A549 (cell line): ENCODE measurements around the gene CAMTA1. TPM values are rescaled to one million over a fixed set of nuclear protein-coding genes. Genes with fewer than 3 reads are reported as not detected.

Source experiments
- ATAC-seq, 2 experiments: fragments of 200-7000 bp in 1 of 2; fragments of >200 bp in 1 of 2; cut with Nextera tagmentation in 1 of 2; cut with Tn5 transposase in 1 of 2; 3 replicates each; pipeline versions ENCODE4 v1.8.0 to v1.9.1; 2018 to 2020; ENCODE audit warnings: mild to moderate bottlenecking in 1 of 2, moderate library complexity in 1 of 2
- CTCF ChIA-PET: fragments of 300-600 bp; sonication (Branson Sonifier 250); formaldehyde crosslinking; extraction: SDS; loops from one replicate; lab custom pipeline; 2021; ENCODE audit warnings: antibody characterized with exemption, inconsistent platforms; lab: Yijun Ruan, JAX
- POLR2A ChIA-PET: fragments of 350-600 bp; formaldehyde crosslinking; extraction: SDS; loops from one replicate; lab custom pipeline; 2021; ENCODE audit warnings: antibody characterized with exemption, inconsistent platforms; lab: Yijun Ruan, JAX
- DNase-seq, 2 experiments: peaks; one replicate each; pipeline versions ENCODE4 v3.0.0 to v3.0.0-alpha.2; 2011 to 2016; ENCODE audit warnings: low read depth in 1 of 2, low spot score in 1 of 2
- FAIRE-seq: peaks from 2 replicates; lab custom pipeline; 2011; peaks lifted over from hg19 to GRCh38; lab: Jason Lieb, UNC
- H3K27ac ChIP-seq, 2 experiments: fragments of >200 bp; sonication (Bioruptor Twin); formaldehyde crosslinking; 3 replicates each; pipeline ENCODE4 v1.5.1; 2016 to 2017
- H3K4me1 ChIP-seq: fragments of >200 bp; sonication (Bioruptor Twin); formaldehyde crosslinking; 3 replicates; pipeline ENCODE4 v1.6.1; 2016
- H3K4me2 ChIP-seq: fragments of >200 bp; sonication (Bioruptor Twin); formaldehyde crosslinking; 3 replicates; pipeline ENCODE4 v1.6.1; 2016
- H3K4me3 ChIP-seq: fragments of >200 bp; sonication (Bioruptor Twin); formaldehyde crosslinking; 3 replicates; pipeline ENCODE4 v1.5.1; 2016
- H3K9me3 ChIP-seq: fragments of >200 bp; sonication (Bioruptor Twin); formaldehyde crosslinking; 3 replicates; pipeline ENCODE4 v1.6.1; 2016
- ATOH8 ChIP-seq: fragments of 250-450 bp; sonication (Bioruptor Pico); IDR thresholded peaks from 2 replicates; pipeline ENCODE4 v1.5.0; 2020; ENCODE audit warnings: low read depth, mild to moderate bottlenecking, moderate library complexity
- BHLHE40 ChIP-seq: IDR thresholded peaks from 2 replicates; pipeline ENCODE4 v1.6.1; 2012; ENCODE audit warnings: low read depth, low read length, inconsistent platforms
- CBX2 ChIP-seq: fragments of 200-600 bp; sonication (generic); IDR thresholded peaks from 2 replicates; pipeline ENCODE4 v1.6.1; 2016; ENCODE audit warnings: low read depth, mild to moderate bottlenecking, borderline replicate concordance
- CEBPB ChIP-seq, 2 experiments: fragments of >200 bp in 1 of 2; sonication (Bioruptor Twin) in 1 of 2; formaldehyde crosslinking in 1 of 2; IDR thresholded peaks; 2 replicates each; pipeline ENCODE4 v1.6.1; 2012 to 2016
- HES2 ChIP-seq: fragments of >200 bp; sonication (Bioruptor Twin); formaldehyde crosslinking; IDR thresholded peaks from 2 replicates; pipeline ENCODE4 v1.6.1; 2016
- HOXB13 ChIP-seq: fragments of 250-450 bp; sonication (Bioruptor Pico); IDR thresholded peaks from 2 replicates; pipeline ENCODE4 v1.5.0; 2020; ENCODE audit warnings: low read depth, mild to moderate bottlenecking, moderate library complexity
- JUN ChIP-seq, 2 experiments: fragments of >200 bp; sonication (Bioruptor Twin); formaldehyde crosslinking; IDR thresholded peaks; 2 replicates in 1 of 2; 3 replicates in 1 of 2; pipeline ENCODE4 v1.6.1; 2016 to 2017
- KDM1A ChIP-seq: fragments of 200-600 bp; sonication (generic); IDR thresholded peaks from 2 replicates; pipeline ENCODE4 v1.6.1; 2016; ENCODE audit warnings: low read depth, mild to moderate bottlenecking
- MAFK ChIP-seq: fragments of 450-650 bp; IDR thresholded peaks from 2 replicates; pipeline ENCODE4 v1.6.1; 2014; ENCODE audit not compliant: partially characterized antibody
- MAZ ChIP-seq: fragments of 150-350 bp; IDR thresholded peaks from 2 replicates; pipeline ENCODE4 v1.6.1; 2014; ENCODE audit warnings: antibody characterized with exemption, low read depth, low read length, borderline replicate concordance
- MYC ChIP-seq: IDR thresholded peaks from 2 replicates; pipeline ENCODE4 v1.6.1; 2012; ENCODE audit warnings: mild to moderate bottlenecking, inconsistent platforms, low read length, improper control_type of control experiment, borderline replicate concordance
- NFE2L2 ChIP-seq: fragments of 150-350 bp; conservative IDR thresholded peaks from 2 replicates; pipeline ENCODE4 v1.6.1; 2014; ENCODE audit warnings: low read length
- NR3C1 ChIP-seq: fragments of >200 bp; sonication (Bioruptor Twin); formaldehyde crosslinking; IDR thresholded peaks from 3 replicates; pipeline ENCODE4 v1.6.1; 2017
- PHF8 ChIP-seq: fragments of 200-600 bp; sonication (generic); IDR thresholded peaks from 2 replicates; pipeline ENCODE4 v1.6.1; 2016; ENCODE audit warnings: low read depth, mild to moderate bottlenecking, antibody characterized with exemption, moderate library complexity, borderline replicate concordance
- RNF2 ChIP-seq: fragments of 200-600 bp; sonication (generic); IDR thresholded peaks from 2 replicates; pipeline ENCODE4 v1.6.1; 2016; ENCODE audit warnings: low read depth, mild to moderate bottlenecking, antibody characterized with exemption, moderate library complexity, borderline replicate concordance
- WGBS: methylation state at CpG from one replicate; pipeline ENCODE4 v1.1.6; 2017; ENCODE audit errors: missing lambda C conversion rate; 5-methylcytosine and 5-hydroxymethylcytosine counted together
- polyA plus RNA-seq, 4 experiments: library from polyadenylated mRNA; depleted of rRNA in 3 of 4; stranded (reverse); fragments of >200 nt; fragmentation: RNase III in 1 of 4; extraction: RNeasy Plus Mini Kit Qiagen cat#74134 plus additional on column Dnase treatment in 1 of 4; gene quantifications; 2 replicates in 3 of 4; 3 replicates in 1 of 4; pipeline ENCODE4 v1.2.3, GENCODE V29; 2011 to 2017
- TF ChIP-seq, protein P1 (sequence below): fragments of 200-600 bp; sonication (generic); IDR thresholded peaks from 2 replicates; pipeline ENCODE4 v1.6.1; 2016; ENCODE audit warnings: antibody characterized with exemption, mild to moderate bottlenecking, moderate library complexity
- TF ChIP-seq, protein P2 (sequence below): IDR thresholded peaks from 2 replicates; pipeline ENCODE4 v1.6.1; 2012

CAMTA1 gene
- polyA plus RNA-seq, 2 of the 4 experiments (the other 2 are of a cell fraction) = 58.8 to 75.0 TPM

- TF ChIP-seq PHF8 = no peak
- TF ChIP-seq NR3C1 = no peak
- TF ChIP-seq, protein P1, sequence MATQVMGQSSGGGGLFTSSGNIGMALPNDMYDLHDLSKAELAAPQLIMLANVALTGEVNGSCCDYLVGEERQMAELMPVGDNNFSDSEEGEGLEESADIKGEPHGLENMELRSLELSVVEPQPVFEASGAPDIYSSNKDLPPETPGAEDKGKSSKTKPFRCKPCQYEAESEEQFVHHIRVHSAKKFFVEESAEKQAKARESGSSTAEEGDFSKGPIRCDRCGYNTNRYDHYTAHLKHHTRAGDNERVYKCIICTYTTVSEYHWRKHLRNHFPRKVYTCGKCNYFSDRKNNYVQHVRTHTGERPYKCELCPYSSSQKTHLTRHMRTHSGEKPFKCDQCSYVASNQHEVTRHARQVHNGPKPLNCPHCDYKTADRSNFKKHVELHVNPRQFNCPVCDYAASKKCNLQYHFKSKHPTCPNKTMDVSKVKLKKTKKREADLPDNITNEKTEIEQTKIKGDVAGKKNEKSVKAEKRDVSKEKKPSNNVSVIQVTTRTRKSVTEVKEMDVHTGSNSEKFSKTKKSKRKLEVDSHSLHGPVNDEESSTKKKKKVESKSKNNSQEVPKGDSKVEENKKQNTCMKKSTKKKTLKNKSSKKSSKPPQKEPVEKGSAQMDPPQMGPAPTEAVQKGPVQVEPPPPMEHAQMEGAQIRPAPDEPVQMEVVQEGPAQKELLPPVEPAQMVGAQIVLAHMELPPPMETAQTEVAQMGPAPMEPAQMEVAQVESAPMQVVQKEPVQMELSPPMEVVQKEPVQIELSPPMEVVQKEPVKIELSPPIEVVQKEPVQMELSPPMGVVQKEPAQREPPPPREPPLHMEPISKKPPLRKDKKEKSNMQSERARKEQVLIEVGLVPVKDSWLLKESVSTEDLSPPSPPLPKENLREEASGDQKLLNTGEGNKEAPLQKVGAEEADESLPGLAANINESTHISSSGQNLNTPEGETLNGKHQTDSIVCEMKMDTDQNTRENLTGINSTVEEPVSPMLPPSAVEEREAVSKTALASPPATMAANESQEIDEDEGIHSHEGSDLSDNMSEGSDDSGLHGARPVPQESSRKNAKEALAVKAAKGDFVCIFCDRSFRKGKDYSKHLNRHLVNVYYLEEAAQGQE = no peak
- Histone ChIP-seq H3K9me3 (no peaks in the 10 kb centered on the region), H3K4me1 (no peaks in the 10 kb centered on the region), H3K4me2 (no peak overlapping the region), H3K4me3 (no peak overlapping the region), H3K27ac (no peak overlapping the region)
- no peak for DNase-seq
- 74% methylated on average over 4 of the region's 4 CpGs for WGBS
- ATAC-seq = no peak
- CTCF ChIA-PET = interaction anchor here (0.9 to 2.5 kb wide), 3 partner anchors 36 to 49 kb away, joined by 3 to 12 read pairs (median 5); no protein-coding TSS in a partner anchor
- POLR2A ChIA-PET = no interaction called here
- no peak for FAIRE-seq
Observed at GRCh38 chr1:7716506-7716905, 931.3 kb downstream of the CAMTA1 start.

- no peaks in the 10 kb centered on the region for H3K9me3 ChIP-seq
- H3K4me3 ChIP-seq = no peak overlapping the region
- FAIRE-seq = no peak
- H3K4me1 ChIP-seq = no peaks in the 10 kb centered on the region
- TF ChIP-seq RNF2 (no peak), HOXB13 (CRISPR knock-in tag) (no peak), BHLHE40 (no peak), MAFK (no peak), PHF8 (no peak), CBX2 (no peak), ATOH8 (CRISPR knock-in tag) (no peak), NFE2L2 (no peak), MAZ (no peak), KDM1A (no peak), MYC (no peak), JUN (IDR thresholded peaks at IDR 0.05) (no peak), HES2 (no peak), CEBPB (IDR thresholded peaks at IDR 0.05) (no peak)
- TF ChIP-seq, protein P2, sequence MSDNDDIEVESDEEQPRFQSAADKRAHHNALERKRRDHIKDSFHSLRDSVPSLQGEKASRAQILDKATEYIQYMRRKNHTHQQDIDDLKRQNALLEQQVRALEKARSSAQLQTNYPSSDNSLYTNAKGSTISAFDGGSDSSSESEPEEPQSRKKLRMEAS = no peak
- TF ChIP-seq, protein P1 = no peak
- ChIA-PET CTCF (interaction anchor here (0.9 to 1.7 kb wide), 3 partner anchors 25 to 50 kb away, joined by 3 to 5 read pairs (median 3); no protein-coding TSS in a partner anchor), POLR2A (no interaction called here)
- no peak for DNase-seq
- H3K4me2 ChIP-seq = 0 out of 3 replicates have a peak overlapping the region, but pooled peaks have one; percentile 17
- H3K27ac ChIP-seq = no peak overlapping the region
- ATAC-seq = no peak
- 53% methylated on average over 22 of the region's 22 CpGs for WGBS
Observed at GRCh38 chr1:7717748-7718368, 932.6 kb downstream of the CAMTA1 start.
